GM06990 (cell line): Measurements from ENCODE around the gene ITGB2.

ENCODE experiments used
- DNase-seq: peaks from one replicate; pipeline ENCODE4 v3.0.0-alpha.2; 2011; ENCODE audit not compliant: insufficient read length; ENCODE audit errors: extremely low read depth
- H3K27me3 ChIP-seq: replicated peaks from 2 replicates; pipeline ENCODE4 v1.6.0; 2011; ENCODE audit warnings: low read length; ENCODE audit not compliant: control insufficient read depth, insufficient read depth
- H3K36me3 ChIP-seq: 2 replicates; pipeline ENCODE4 v1.5.1; 2011; ENCODE audit warnings: low read length; ENCODE audit not compliant: control insufficient read depth, insufficient read depth
- H3K4me3 ChIP-seq: replicated peaks from 2 replicates; pipeline ENCODE4 v1.5.1; 2011; ENCODE audit warnings: low read depth, mild to moderate bottlenecking, control low read depth, low read length
- CTCF ChIP-seq: IDR thresholded peaks from 2 replicates; pipeline ENCODE4 v1.5.1; 2011; ENCODE audit warnings: low read length, control low read depth, mild to moderate bottlenecking, inconsistent platforms; ENCODE audit not compliant: insufficient read depth, poor library complexity, severe bottlenecking

The ITGB2 gene

DNA sequence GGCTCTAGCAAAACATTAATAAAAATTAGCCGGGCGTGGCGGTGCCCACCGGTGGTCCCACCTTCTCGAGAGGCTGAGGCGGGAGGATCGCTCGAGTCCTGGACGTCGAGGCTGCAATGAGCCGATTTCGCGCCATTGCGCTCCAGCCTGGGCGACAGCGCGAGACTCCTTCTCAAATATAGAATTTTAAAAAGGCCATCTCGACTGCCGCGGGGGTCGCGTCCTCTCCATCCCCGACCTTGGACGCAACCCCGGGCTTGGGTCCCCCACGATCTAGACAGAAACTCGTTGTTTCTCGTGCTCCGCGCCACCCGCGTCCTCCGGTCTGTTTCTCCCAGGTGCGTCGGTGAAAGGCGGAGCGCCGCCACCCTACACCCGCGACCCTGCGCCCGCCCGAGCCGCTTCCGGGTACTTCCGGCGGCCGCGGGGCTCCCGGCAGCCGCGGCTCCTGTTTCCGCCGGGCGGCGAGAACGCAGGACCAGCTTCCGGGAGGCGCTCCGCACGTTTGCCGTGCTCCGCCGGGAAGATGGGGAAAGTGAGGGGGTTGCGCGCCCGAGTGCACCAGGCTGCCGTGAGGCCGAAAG lies 18.9 kb upstream of the ITGB2 start, which contains the start of gene SLX9:
SLX9 (plus strand) TSS at position 498 of the 584 bp plus-strand sequence; CDS start at position 527, 29 bp downstream.
- H3K27me3 ChIP-seq = no peaks in the 10 kb centered on the region
- H3K36me3 ChIP-seq = peaks cover 15% of the 10 kb centered on the region
- no peak for TF ChIP-seq CTCF
- H3K4me3 ChIP-seq = peak within 1 kb of the TSS; percentile 95
- peak; percentile 89 for DNase-seq

GRCh38 chr21:44938772-44939531 lies 18.3 kb upstream of the ITGB2 start:
- TF ChIP-seq CTCF = no peak
- peak overlapping the region; percentile 95 for H3K4me3 ChIP-seq
- H3K36me3 ChIP-seq = peaks cover 10% of the 10 kb centered on the region
- no peaks in the 10 kb centered on the region for H3K27me3 ChIP-seq
- DNase-seq = no peak

- TF ChIP-seq CTCF = no peak
- Histone ChIP-seq H3K27me3 (no peaks in the 10 kb centered on the region), H3K4me3 (no peak overlapping the region), H3K36me3 (no peaks in the 10 kb centered on the region; the same call in 1 of the 2 replicates)
- DNase-seq = no peak
Measured at GRCh38 chr21:44935533-44935927, 14.8 kb upstream of the ITGB2 start.

DNA sequence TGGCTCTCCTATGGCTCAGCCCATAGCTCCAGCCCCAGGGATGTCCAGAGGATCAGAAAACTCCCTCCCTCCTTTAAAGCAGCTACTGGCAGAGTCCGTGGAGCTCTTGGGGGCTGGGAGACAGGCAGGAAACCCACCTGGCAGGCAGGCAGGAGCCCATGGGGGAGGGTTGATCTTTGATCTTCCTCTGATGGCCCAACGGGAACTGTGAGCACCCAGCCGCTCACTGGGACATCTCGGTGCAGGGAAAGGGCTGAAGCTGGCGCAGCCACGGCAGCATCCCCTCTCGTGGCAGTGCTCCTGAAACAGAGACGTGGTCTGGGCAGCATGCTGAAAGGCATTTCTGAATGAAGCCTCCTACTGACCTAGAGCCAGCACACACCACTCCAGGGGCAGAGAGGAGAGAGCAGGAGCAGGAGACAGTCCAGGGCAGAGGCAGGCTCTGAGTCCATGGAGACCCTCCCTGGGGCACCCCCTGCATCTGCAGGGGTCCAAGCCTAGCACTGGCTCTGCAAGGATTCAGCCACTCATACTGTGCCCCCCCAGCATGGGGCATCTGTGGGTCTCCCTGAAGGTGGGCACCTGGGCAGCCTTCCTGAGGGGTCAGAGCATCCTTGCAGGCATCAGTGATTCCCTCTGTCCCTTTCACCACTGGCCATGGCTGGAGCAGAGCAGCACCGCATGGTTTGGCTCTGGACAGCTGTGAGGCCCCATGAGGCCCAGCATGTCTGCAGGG lies 14.3 kb upstream of the ITGB2 start:
- TF ChIP-seq CTCF = no peak
- no peak for DNase-seq
- no peak overlapping the region for H3K4me3 ChIP-seq
- H3K27me3 ChIP-seq = no peaks in the 10 kb centered on the region
- H3K36me3 ChIP-seq = no peaks in the 10 kb centered on the region; the same call in 1 of the 2 replicates

- Histone ChIP-seq H3K36me3 (no peaks in the 10 kb centered on the region; the same call in 1 of the 2 replicates), H3K27me3 (no peaks in the 10 kb centered on the region), H3K4me3 (no peak overlapping the region)
- no peak for TF ChIP-seq CTCF
- no peak for DNase-seq
Measured at GRCh38 chr21:44934276-44934675, 13.6 kb upstream of the ITGB2 start.
